GM12878 (cell line): ENCODE results near the gene OLR1.

Source experiments
- CTCF ChIP-seq, 3 experiments: IDR thresholded peaks in 2 of 3; conservative IDR thresholded peaks in 1 of 3; 2 replicates each; pipeline ENCODE4 v1.5.1; 2011; ENCODE audit warnings: low read depth in 3 of 3, low read length in 3 of 3, mild to moderate bottlenecking in 3 of 3, control low read depth in 2 of 3, moderate library complexity in 2 of 3, inconsistent platforms in 1 of 3, mixed read lengths in 1 of 3; ENCODE audit not compliant: control insufficient read depth in 2 of 3, insufficient read depth in 1 of 3; ENCODE audit errors: extremely low read depth in 1 of 3
- ETV6 ChIP-seq, 2 experiments: fragments of 450-650 bp in 1 of 2; IDR thresholded peaks in 1 of 2; conservative IDR thresholded peaks in 1 of 2; 2 replicates each; pipeline ENCODE4 v1.6.1; 2014; ENCODE audit warnings: antibody characterized with exemption in 1 of 2, borderline replicate concordance in 1 of 2, low read depth in 1 of 2, mild to moderate bottlenecking in 1 of 2, moderate library complexity in 1 of 2
- EZH2 ChIP-seq: IDR thresholded peaks from 2 replicates; pipeline ENCODE4 v1.6.1; 2012; ENCODE audit warnings: low read depth, mild to moderate bottlenecking, control low read depth, inconsistent platforms, low read length, borderline replicate concordance; ENCODE audit not compliant: control insufficient read depth
- HDGF ChIP-seq: fragments of 450-650 bp; IDR thresholded peaks from 2 replicates; pipeline ENCODE4 v1.6.1; 2016; ENCODE audit warnings: antibody characterized with exemption
- NRF1 ChIP-seq: conservative IDR thresholded peaks from 2 replicates; pipeline ENCODE4 v1.6.1; 2011; ENCODE audit warnings: mild to moderate bottlenecking, low read depth, low read length, improper control_type of control experiment
- POLR2A ChIP-seq: IDR thresholded peaks from 2 replicates; pipeline ENCODE4 v1.6.1; 2011; ENCODE audit warnings: low read depth, mild to moderate bottlenecking, low read length
- SUZ12 ChIP-seq: fragments of 200-600 bp; sonication (generic); IDR thresholded peaks from one replicate; pipeline ENCODE4 v1.6.1; 2018; ENCODE audit warnings: antibody characterized with exemption, mild to moderate bottlenecking; ENCODE audit not compliant: unreplicated experiment
- ZBTB40 ChIP-seq: fragments of 450-650 bp; IDR thresholded peaks from 2 replicates; pipeline ENCODE4 v1.6.1; 2016; ENCODE audit warnings: mild to moderate bottlenecking, moderate library complexity, borderline replicate concordance

- TF ChIP-seq CTCF (IDR thresholded peaks at IDR 0.05 in 2 of 3, conservative IDR thresholded peaks at IDR 0.05 in 1 of 3; ENCODE audit: control insufficient read depth in 2 of 3, extremely low read depth in 1 of 3, insufficient read depth in 1 of 3, low read depth in 3 of 3, low read length in 3 of 3) (peak; percentile 78 to 93 (median 87)), ETV6 (conservative IDR thresholded peaks at IDR 0.05 in 1 of 2, IDR thresholded peaks at IDR 0.05 in 1 of 2; ENCODE audit: borderline replicate concordance in 1 of 2, low read depth in 1 of 2) (no peak), EZH2 (no peak), POLR2A (no peak), ZBTB40 (no peak), SUZ12 (no peak), HDGF (no peak), NRF1 (no peak)
Observed at GRCh38 chr12:10190558-10191388, 18.8 kb upstream of the OLR1 start.
